ENCODE measurements around the gene NKX2-2.

NKX2-2 gene

DNA sequence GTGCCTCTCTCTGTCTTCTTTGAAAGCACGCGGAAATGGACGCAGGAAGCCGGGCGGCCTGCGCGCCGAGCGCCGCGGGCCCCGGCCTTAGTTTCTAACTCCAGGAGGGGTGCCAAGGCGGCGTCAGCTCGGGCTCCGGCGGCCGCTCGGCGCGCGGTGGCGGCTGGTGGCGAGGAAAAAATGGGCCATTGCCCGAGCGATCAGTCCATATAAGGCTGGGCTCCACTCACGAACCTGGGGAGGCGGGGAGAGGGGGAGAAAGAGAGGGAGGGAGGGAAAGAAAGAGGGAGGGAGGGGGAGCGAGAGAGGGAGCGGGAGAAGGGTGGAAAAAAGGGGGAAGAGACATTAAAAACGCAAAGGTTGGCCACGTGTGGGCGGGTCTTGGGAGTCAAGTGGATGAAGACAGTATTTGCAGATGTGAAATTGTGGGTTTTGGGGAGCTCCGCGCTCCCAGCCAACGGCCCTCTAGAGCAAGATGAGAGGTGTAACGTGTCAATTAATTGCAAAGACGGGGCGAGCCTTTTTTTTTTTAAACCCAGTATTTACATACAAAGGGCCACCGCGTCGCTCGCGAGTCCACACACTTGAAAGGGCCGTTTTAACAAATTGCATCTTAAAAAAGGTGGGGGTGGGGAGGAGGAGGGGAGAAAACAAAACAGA lies at the start of gene NKX2-2:
TSS of gene NKX2-2 (minus strand) at position 184 of the 660 bp plus-strand sequence. CDS start 395 bp downstream, outside the sequence.
- DNase-seq = no peak

DNA sequence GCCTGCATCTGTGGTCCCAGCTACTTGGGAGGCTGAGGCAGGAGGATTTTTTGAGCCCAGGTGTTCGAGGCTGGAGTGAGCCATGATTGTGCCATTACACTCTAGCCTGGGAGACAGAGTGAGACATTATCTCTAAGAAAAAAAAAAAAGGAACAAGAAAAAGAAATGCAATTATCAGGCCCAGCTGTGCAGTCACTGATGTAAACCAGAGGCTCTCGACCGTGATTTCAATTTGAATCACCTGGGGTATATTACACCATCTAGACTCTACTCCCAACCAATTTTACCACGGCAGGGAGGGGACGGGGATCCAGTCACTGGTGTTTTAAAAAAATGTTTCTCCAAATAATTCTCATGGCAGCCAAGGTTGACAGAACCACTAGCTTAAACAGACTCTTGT lies 48.8 kb upstream of the NKX2-2 start:
- DNase-seq = no peak

DNA sequence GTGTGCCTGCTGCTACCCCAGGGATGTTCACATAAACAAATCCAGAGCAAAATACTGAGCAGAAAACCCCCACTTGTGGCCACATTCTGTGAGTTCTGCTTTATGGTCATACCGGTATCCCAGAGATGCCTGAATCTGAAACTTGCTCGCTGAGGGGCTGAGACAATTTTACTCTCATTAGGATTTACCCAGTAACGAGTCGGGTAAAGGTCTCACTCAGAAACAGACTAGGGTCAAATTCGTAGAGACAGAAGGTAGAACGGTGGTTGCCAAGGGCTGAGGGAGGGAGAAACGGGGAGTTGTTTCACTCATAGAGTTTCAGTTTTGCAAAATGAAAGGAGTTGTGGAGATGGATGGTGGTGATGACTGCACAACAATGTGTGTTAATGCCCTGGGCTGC lies 45.4 kb upstream of the NKX2-2 start:
- DNase-seq = no peak

GRCh38 chr20:21557241-21558020 lies 43.6 kb upstream of the NKX2-2 start:
- no peak for DNase-seq

DNA sequence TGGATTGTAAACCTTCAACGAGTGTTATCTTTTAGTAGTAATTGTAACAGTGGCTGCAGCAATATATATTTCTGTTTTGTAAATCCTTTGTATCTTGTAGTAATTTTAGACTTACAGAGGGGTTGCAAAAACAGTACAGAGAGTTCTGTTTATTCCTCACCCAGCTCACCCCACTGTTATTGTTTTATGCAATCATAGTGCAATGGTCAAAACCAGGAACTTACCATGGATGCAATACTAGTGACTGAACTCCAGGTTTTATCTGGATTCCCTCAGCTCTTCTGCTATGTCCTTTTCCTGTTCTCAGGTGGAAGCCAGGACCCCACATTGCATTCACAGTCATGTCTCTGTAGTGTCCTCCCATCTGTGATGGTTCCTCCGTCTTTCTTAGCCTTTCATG lies 42.5 kb upstream of the NKX2-2 start:
- no peak for DNase-seq

DNA sequence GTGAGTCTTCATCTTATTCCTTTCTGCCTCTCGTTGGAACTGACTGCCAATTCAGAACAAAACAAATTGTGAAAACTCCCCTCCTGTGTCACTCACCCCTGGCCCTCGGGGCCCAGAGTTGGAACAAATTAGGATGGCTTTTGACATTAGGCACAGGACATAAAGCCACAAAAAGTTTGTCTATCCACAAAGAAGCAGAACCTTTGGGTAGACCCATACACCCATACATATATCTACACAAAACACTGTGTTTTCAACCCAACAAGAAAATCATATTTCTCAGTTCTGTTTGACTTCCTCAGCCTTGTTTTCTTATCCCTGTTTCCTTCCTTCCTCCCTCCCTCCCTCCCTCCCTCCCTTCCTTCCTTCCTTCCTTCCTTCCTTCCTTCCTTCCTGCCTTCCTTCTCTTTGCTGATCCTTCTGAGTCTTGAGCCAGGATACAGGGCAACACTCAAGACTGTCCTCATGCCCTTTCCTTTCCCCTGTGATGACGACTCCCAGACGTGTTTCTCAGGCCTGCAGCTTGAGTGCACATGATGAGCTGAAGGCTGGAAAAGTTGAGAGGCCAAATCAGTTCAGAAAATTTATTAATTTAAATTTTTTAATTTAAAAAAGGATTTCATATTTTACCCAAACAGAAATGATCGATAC lies 41.7 kb upstream of the NKX2-2 start:
- DNase-seq = no peak

DNA sequence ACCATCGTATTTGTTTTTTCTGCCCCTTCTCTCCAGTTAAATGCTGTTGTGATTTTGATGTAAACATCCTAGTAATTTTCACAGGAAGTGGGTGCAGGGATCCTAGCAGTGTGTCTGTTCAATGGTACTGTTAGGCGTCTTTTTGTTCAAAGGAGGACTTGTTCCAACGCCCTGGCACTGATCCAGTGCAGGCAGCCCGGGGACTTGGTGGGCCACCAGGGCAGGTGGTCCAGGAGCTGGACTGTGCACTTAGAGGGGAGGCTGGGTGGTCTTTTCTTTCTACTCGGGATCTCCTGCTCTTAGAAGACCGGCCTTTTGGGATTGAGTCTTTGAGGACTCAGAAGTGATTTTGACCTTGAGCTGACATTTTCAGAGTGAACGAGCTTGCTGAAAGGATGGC lies 41.1 kb upstream of the NKX2-2 start:
- no peak for DNase-seq

- DNase-seq = no peak
Measured at GRCh38 chr20:21554376-21554890, 40.6 kb upstream of the NKX2-2 start.

DNA sequence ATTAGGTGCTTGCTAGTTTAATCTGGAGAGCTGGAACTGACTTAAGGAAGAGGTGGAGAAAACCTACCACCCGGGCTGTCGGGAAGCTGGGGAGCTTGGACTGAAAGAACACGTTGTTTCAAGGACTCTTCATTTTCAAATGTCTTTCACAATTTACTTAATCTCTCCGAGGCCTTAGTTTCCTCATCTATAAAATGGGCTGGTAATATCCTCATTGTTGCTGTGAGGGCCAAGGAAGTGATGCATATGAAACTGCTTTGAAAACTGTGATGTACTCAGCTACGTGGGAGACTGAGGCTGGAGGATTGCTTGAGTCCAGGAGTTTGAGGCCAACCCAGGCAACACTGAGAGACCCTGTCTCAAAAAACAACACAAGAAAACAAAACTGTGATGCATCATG lies 36.7 kb upstream of the NKX2-2 start:
- no peak for DNase-seq

DNA sequence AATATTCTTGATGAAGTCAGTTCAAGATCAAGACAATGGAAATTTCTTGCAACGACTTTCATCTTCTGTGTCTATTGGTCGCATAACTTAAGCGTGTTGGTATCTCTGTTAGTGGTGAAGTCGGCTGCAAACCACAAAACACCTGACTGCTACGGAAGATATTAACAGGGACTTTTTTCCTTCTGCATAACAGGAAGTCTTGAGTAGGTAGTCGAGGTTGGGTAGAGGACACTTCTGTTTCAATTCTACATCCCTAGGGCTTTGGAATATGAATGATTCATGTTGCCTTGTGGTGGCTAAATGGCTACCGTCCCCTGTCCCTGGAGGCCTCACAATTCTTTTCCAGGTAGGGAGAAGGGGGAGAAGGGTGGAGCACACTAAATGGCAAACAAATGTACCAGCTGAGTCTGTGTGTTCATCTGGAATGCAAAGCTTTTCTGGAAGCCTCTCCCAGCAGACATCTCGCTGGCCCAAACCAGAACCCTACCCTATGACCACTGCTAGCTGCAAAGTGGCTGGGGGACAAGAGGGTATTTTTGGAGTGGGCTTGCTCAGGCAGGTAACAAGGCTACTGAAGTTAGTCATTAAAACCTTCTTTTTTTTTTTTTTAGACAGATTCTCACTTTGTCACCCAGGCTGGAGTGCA lies 34.6 kb upstream of the NKX2-2 start:
- DNase-seq = no peak

DNA sequence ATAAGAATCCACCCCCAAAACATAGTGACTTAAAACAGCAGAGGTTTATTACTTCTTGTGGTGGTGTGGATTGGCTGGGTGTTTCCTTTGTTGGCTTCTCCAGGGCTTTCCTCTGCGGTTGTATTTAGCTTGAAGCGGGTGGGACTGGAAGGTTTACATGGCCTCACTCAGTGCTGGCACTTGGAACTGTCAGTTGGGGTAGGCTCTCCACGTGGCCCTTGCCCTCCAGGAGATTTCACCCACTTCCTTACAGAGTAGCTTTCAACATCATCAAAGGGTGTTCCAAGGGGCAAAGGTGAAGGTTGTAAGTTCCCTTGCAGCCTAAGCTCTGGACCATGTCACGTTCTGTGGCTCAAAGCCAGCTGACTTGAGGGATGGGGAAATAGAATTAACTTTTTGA lies 32.5 kb upstream of the NKX2-2 start:
- no peak for DNase-seq

DNA sequence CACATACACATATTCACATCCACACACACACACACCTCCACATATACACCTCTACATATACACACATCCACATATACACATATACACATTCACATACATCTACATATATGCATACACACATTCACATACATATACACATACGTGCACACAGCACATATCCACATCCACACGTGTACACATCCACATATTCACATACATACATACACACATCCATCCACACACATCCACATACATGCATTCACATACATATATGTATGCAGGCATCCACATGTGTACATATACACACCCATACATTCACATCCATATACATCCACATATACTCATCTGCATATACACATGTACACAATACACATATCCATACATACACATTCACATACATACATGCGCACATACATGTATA lies 25.6 kb upstream of the NKX2-2 start:
- no peak for DNase-seq

GRCh38 chr20:21534886-21535285 lies 21.0 kb upstream of the NKX2-2 start:
- DNase-seq = no peak

GRCh38 chr20:21534453-21534852 lies 20.6 kb upstream of the NKX2-2 start:
- DNase-seq = no peak

- no peak for DNase-seq
Measured at GRCh38 chr20:21529863-21530262, 16.0 kb upstream of the NKX2-2 start.

- no peak for DNase-seq
Measured at GRCh38 chr20:21528870-21529269, 15.0 kb upstream of the NKX2-2 start.

GRCh38 chr20:21527908-21528307 lies 14.0 kb upstream of the NKX2-2 start:
- no peak for DNase-seq

DNA sequence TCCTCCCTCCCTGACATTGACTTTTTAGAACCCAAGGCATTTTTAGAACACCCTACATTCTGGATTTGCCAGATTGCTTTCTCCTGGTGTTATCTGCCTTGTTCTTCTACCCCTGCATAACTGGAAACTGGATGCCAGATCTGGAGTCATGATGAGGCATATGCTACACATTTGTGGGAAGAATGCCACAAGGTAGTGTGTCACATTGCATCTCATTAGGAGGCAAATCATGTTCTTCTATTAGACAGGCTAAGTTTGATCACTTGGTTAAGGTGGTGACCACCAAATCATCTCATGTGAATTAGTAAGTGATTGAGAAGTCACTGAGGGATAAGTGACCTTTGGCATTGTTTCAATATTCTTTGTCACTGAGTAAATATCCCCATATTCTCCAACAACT lies 12.9 kb upstream of the NKX2-2 start:
- DNase-seq = no peak

GRCh38 chr20:21523895-21524294 lies 10.0 kb upstream of the NKX2-2 start:
- no peak for DNase-seq

- DNase-seq = no peak
Measured at GRCh38 chr20:21523281-21523868, 9.5 kb upstream of the NKX2-2 start.

GRCh38 chr20:21522481-21523280 lies 8.8 kb upstream of the NKX2-2 start:
- no peak for DNase-seq

Data from suppressor macrophage treated with lipopolysaccharide for 4 hours (primary cell).